Neural progenitor cell (in vitro differentiated cells): ENCODE data around the gene PHLPP1. TPM values are rescaled to one million over a fixed set of nuclear protein-coding genes. Genes with fewer than 3 reads are reported as not detected.

ENCODE experiments used
- DNase-seq: peaks from one replicate; pipeline ENCODE4 v3.0.0-alpha.2; 2016; ENCODE audit warnings: low spot score
- H2AFZ ChIP-seq: fragments of 200-600 bp; sonication (generic); replicated peaks from 2 replicates; pipeline ENCODE4 v1.6.1; 2016; ENCODE audit warnings: antibody characterized with exemption
- H3F3A ChIP-seq: fragments of 200-600 bp; sonication (generic); 2 replicates; pipeline ENCODE4 v1.6.1; 2016; ENCODE audit warnings: antibody characterized with exemption, low read depth
- H3K27ac ChIP-seq: fragments of 200-600 bp; sonication (generic); 2 replicates; pipeline ENCODE4 v1.5.1; 2016; ENCODE audit warnings: mild to moderate bottlenecking
- H3K27me3 ChIP-seq: fragments of 200-600 bp; sonication (generic); 2 replicates; pipeline ENCODE4 v1.6.1; 2016; ENCODE audit warnings: mild to moderate bottlenecking, moderate library complexity
- H3K36me3 ChIP-seq: fragments of 200-600 bp; sonication (generic); 2 replicates; pipeline ENCODE4 v1.5.1; 2016
- H3K4me1 ChIP-seq: fragments of 200-600 bp; sonication (generic); 2 replicates; pipeline ENCODE4 v1.6.1; 2016; ENCODE audit warnings: mixed run types
- H3K4me2 ChIP-seq: fragments of 200-600 bp; sonication (generic); 2 replicates; pipeline ENCODE4 v1.6.1; 2016
- H3K4me3 ChIP-seq: fragments of 200-600 bp; sonication (generic); 2 replicates; pipeline ENCODE4 v1.5.1; 2016
- H3K79me2 ChIP-seq: fragments of 200-600 bp; sonication (generic); 2 replicates; pipeline ENCODE4 v1.6.1; 2016; ENCODE audit warnings: low read depth
- H3K9ac ChIP-seq: fragments of 200-600 bp; sonication (generic); 2 replicates; pipeline ENCODE4 v1.6.1; 2016
- H3K9me3 ChIP-seq: fragments of 200-600 bp; sonication (generic); 2 replicates; pipeline ENCODE4 v1.5.1; 2016; ENCODE audit warnings: low read depth
- H4K20me1 ChIP-seq: fragments of 200-600 bp; sonication (generic); 2 replicates; pipeline ENCODE4 v1.6.1; 2016; ENCODE audit warnings: low read depth
- H3K27ac Mint-ChIP-seq: 3 replicates; pipeline ENCODE4 v1.8.0; 2021; ENCODE audit warnings: mixed read lengths
- H3K27me3 Mint-ChIP-seq: 2 replicates; pipeline ENCODE4 v1.8.0; 2022; ENCODE audit warnings: low read depth, mild to moderate bottlenecking, inconsistent platforms, moderate library complexity, mixed read lengths; ENCODE audit not compliant: insufficient read depth
- H3K36me3 Mint-ChIP-seq: 3 replicates; pipeline ENCODE4 v1.8.0; 2021; ENCODE audit warnings: mixed read lengths
- H3K4me1 Mint-ChIP-seq: 3 replicates; pipeline ENCODE4 v1.8.0; 2021; ENCODE audit warnings: mixed read lengths
- H3K4me3 Mint-ChIP-seq: 3 replicates; pipeline ENCODE4 v1.8.0; 2021; ENCODE audit warnings: mild to moderate bottlenecking, moderate library complexity, mixed read lengths
- H3K9me3 Mint-ChIP-seq: 3 replicates; pipeline ENCODE4 v1.8.0; 2020; ENCODE audit warnings: mixed read lengths
- CTCF ChIP-seq: fragments of 200-600 bp; sonication (generic); IDR thresholded peaks from 2 replicates; pipeline ENCODE4 v1.5.1; 2017; ENCODE audit warnings: antibody characterized with exemption, mild to moderate bottlenecking
- EZH2 ChIP-seq: fragments of 200-600 bp; sonication (generic); IDR thresholded peaks from 2 replicates; pipeline ENCODE4 v1.6.1; 2017; ENCODE audit warnings: antibody characterized with exemption, mild to moderate bottlenecking, moderate library complexity
- EZH2phosphoT487 ChIP-seq: fragments of 200-600 bp; sonication (generic); IDR thresholded peaks from 2 replicates; pipeline ENCODE4 v1.6.1; 2017; ENCODE audit warnings: antibody characterized with exemption
- total RNA-seq: library from RNA; depleted of rRNA; stranded (reverse); fragments of >200 nt; gene quantifications from 2 replicates; pipeline ENCODE4 v1.2.3, GENCODE V29; 2015; ENCODE audit warnings: low replicate concordance

PHLPP1 gene
- total RNA-seq, 1 donor from 2014 or later: 20.8 TPM

DNA sequence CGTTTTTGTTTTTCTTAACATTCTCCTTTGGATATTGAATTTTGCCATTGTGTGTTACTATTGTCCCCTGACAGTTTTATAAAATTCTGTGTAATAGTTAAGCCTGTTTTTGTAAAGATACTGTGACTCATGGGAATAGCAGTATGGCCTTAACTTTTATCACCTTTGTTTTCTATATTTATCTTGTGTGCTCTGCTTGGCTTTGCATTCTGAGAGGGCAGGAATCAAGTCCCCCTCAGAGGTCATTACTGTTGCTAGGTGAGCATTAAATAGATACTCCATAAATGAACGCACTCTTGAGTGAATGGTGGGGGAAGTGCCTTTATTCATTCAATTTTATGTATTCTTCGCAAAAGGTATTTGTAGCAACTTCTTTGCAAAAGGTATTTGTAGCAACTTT, 160.0 kb downstream of the PHLPP1 start:
- peaks cover 8% of the 10 kb centered on the region for H3K36me3 Mint-ChIP-seq
- Histone ChIP-seq H3K4me3 (no peak overlapping the region), H3K27ac (no peak overlapping the region), H3K4me1 (peaks cover 28% of the 10 kb centered on the region), H3F3A (peaks cover 26% of the 10 kb centered on the region), H3K79me2 (peaks cover 36% of the 10 kb centered on the region), H4K20me1 (peaks cover 6% of the 10 kb centered on the region), H3K9me3 (no peaks in the 10 kb centered on the region), H3K9ac (no peak overlapping the region), H3K27me3 (no peaks in the 10 kb centered on the region), H3K36me3 (no peaks in the 10 kb centered on the region), H3K4me2 (no peak overlapping the region), H2AFZ (no peak overlapping the region)
- TF ChIP-seq EZH2phosphoT487: no peak
- TF ChIP-seq CTCF: no peak
- TF ChIP-seq EZH2: no peak
- no peak overlapping the region for H3K4me3 Mint-ChIP-seq
- peaks cover 36% of the 10 kb centered on the region for H3K4me1 Mint-ChIP-seq
- DNase-seq: no peak
- H3K27me3 Mint-ChIP-seq: no peaks in the 10 kb centered on the region
- peaks cover 2% of the 10 kb centered on the region for H3K9me3 Mint-ChIP-seq
- H3K27ac Mint-ChIP-seq: no peak overlapping the region

GRCh38 chr18:62876111-62876510, 160.8 kb downstream of the PHLPP1 start:
- H3K79me2 ChIP-seq: peaks cover 44% of the 10 kb centered on the region
- no peaks in the 10 kb centered on the region for H3K36me3 ChIP-seq
- H2AFZ ChIP-seq: no peak overlapping the region
- Mint-ChIP-seq H3K4me1 (peaks cover 36% of the 10 kb centered on the region), H3K27ac (peak overlapping the region; percentile 25), H3K27me3 (no peaks in the 10 kb centered on the region), H3K9me3 (peaks cover 2% of the 10 kb centered on the region), H3K4me3 (no peak overlapping the region), H3K36me3 (peaks cover 7% of the 10 kb centered on the region)
- H3K9ac ChIP-seq: no peak overlapping the region
- H3F3A ChIP-seq: peaks cover 26% of the 10 kb centered on the region
- H3K9me3 ChIP-seq: no peaks in the 10 kb centered on the region
- peaks cover 28% of the 10 kb centered on the region for H3K4me1 ChIP-seq
- DNase-seq: no peak
- TF ChIP-seq EZH2phosphoT487 (no peak), EZH2 (no peak), CTCF (no peak)
- no peaks in the 10 kb centered on the region for H3K27me3 ChIP-seq
- no peak overlapping the region for H3K4me3 ChIP-seq
- H3K27ac ChIP-seq: peak overlapping the region; percentile 98
- H3K4me2 ChIP-seq: peak overlapping the region; percentile 70
- H4K20me1 ChIP-seq: peaks cover 6% of the 10 kb centered on the region

GRCh38 chr18:62876828-62877227, 161.5 kb downstream of the PHLPP1 start:
- H3K36me3 Mint-ChIP-seq: peaks cover 11% of the 10 kb centered on the region
- no peaks in the 10 kb centered on the region for H3K27me3 ChIP-seq
- peaks cover 34% of the 10 kb centered on the region for H3K4me1 ChIP-seq
- no peaks in the 10 kb centered on the region for H3K27me3 Mint-ChIP-seq
- H3K4me1 Mint-ChIP-seq: peaks cover 36% of the 10 kb centered on the region
- H3K4me2 ChIP-seq: peak overlapping the region; percentile 70
- H3K27ac ChIP-seq: peak overlapping the region; percentile 98
- peaks cover 2% of the 10 kb centered on the region for H3K9me3 Mint-ChIP-seq
- H3K9ac ChIP-seq: peak overlapping the region; percentile 38
- peak overlapping the region; percentile 0 for H3K27ac Mint-ChIP-seq
- H3K79me2 ChIP-seq: peaks cover 50% of the 10 kb centered on the region
- no peak for DNase-seq
- H3K9me3 ChIP-seq: no peaks in the 10 kb centered on the region
- H3K4me3 ChIP-seq: peak overlapping the region; percentile 25
- no peak overlapping the region for H2AFZ ChIP-seq
- TF ChIP-seq EZH2: no peak
- no peak for TF ChIP-seq CTCF
- no peak for TF ChIP-seq EZH2phosphoT487
- H3F3A ChIP-seq: peaks cover 26% of the 10 kb centered on the region
- H4K20me1 ChIP-seq: peaks cover 6% of the 10 kb centered on the region
- H3K4me3 Mint-ChIP-seq: no peak overlapping the region
- no peaks in the 10 kb centered on the region for H3K36me3 ChIP-seq
